Cardiac fibroblast (primary cell): ENCODE measurements around the gene PKN1.

Experiments used
- DNase-seq, 2 donors: peaks; one replicate each; pipeline versions ENCODE4 v3.0.0 to v3.0.0-alpha.2; 2010; ENCODE audit warnings: low read depth in 2 of 2
- H3K4me3 ChIP-seq, 2 donors: replicated peaks in 1 of 2; 1 replicate in 1 of 2; 2 replicates in 1 of 2; pipeline ENCODE4 v1.5.1; 2011; ENCODE audit warnings: low read depth in 2 of 2, low read length in 2 of 2, mild to moderate bottlenecking in 2 of 2, moderate library complexity in 1 of 2
- TF ChIP-seq, protein P1 (sequence below): IDR thresholded peaks from one replicate; pipeline ENCODE4 v1.5.1; 2011; ENCODE audit warnings: low read depth, mild to moderate bottlenecking, low read length, inconsistent platforms

PKN1 gene

DNA sequence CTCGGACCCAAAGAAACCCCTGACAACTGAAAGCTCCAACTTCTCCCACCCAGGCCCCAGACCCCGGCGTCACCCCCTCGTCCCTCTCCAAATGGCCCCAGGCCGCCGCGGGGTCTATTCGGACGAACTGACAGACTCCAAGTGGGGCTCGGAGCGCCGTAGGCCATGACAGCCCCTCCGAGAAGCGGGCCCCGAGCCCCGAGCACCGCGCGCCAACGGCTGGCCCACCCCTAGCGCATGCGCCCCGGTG is 14.3 kb upstream of the PKN1 start:
- peak overlapping the region; percentile 74 to 89 for H3K4me3 ChIP-seq
- TF ChIP-seq, protein P1, sequence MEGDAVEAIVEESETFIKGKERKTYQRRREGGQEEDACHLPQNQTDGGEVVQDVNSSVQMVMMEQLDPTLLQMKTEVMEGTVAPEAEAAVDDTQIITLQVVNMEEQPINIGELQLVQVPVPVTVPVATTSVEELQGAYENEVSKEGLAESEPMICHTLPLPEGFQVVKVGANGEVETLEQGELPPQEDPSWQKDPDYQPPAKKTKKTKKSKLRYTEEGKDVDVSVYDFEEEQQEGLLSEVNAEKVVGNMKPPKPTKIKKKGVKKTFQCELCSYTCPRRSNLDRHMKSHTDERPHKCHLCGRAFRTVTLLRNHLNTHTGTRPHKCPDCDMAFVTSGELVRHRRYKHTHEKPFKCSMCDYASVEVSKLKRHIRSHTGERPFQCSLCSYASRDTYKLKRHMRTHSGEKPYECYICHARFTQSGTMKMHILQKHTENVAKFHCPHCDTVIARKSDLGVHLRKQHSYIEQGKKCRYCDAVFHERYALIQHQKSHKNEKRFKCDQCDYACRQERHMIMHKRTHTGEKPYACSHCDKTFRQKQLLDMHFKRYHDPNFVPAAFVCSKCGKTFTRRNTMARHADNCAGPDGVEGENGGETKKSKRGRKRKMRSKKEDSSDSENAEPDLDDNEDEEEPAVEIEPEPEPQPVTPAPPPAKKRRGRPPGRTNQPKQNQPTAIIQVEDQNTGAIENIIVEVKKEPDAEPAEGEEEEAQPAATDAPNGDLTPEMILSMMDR = no peak
- no peak for DNase-seq

DNA sequence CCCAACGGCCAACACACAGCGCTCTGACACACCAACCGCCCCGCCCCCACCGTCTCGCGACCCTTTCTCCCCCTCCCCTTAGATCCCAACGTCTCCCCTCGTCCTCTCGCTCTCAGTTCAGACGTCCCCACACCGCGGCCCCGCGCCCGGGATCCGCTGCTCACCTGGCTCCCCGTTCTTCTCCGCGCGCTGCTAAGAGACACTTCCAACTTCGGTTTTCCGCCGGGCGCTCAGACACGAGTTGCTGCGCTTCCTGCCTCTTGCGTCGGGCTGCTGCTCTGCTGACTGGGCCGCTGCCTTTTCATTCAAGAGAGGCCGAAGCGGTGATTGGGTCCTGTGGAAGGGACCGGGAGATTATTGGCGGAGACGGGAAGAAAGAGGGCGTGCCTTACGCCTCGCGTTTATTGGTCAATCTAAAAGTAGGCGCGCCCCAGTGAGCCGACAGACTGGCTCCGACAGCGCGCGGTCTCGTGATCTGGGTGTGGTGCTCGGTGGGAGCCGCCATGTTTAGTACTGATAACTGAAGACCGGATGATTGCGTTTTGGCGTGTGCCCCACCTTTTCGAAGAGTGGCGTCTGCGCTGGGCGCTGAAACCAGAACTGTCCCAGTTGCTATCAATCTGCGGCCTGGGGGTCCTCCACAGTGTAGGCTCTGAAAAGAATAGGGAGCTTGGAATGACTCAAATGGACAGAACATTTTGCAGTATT is 13.8 kb upstream of the PKN1 start, which contains the start of gene DDX39A:
DDX39A (minus strand) TSS at position 236 of the 708 bp plus-strand sequence. CDS start 6,121 bp downstream, outside the sequence.
- DNase-seq = peak; percentile 100
- H3K4me3 ChIP-seq = peak within 1 kb of the TSS; percentile 74 to 89
- TF ChIP-seq, protein P1 = no peak

DNA sequence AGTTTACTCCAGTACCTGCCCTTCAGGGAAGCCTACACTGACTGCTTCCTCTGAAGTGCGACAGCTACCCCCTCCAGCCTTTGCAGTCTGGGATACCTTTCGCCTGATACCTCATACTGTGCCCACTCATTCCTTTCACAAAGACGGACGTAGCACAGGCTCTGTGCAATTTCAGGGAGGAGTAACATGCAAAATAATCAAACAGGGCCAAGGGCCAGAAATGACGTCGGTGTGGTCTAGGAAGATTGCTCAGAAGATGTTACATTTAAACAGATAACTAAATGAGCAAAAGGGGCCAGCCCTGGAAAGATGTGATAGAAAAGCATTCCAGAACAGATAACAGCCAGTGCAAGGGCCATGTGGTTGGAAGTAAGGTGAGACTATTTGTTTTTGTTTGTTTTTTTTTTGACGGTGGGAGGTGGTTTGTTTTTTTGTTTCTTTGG is 7.4 kb upstream of the PKN1 start:
- H3K4me3 ChIP-seq = no peak overlapping the region
- DNase-seq = peak; percentile 40 to 49
- TF ChIP-seq, protein P1 = no peak

DNA sequence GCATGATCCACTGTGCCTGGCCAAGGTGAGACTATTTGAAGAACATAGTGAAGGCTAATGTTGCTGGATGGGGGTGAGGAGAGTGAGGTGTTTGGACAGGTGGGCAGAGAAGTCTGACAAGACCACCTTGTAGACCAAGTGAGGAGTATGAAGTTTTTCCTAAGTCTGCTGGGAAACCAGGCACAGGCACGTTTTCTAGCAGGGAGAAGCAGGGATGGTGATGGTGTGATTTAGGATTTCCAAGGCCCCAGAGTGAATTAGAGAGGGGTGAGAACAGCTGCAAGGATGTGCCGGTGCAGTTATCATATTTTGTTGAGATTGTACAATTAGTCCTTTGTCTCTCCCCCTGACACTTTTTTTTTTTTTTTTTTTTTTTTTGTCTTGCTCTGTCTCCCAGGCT is 5.6 kb upstream of the PKN1 start:
- no peak for DNase-seq
- no peak overlapping the region for H3K4me3 ChIP-seq
- TF ChIP-seq, protein P1 = no peak

DNA sequence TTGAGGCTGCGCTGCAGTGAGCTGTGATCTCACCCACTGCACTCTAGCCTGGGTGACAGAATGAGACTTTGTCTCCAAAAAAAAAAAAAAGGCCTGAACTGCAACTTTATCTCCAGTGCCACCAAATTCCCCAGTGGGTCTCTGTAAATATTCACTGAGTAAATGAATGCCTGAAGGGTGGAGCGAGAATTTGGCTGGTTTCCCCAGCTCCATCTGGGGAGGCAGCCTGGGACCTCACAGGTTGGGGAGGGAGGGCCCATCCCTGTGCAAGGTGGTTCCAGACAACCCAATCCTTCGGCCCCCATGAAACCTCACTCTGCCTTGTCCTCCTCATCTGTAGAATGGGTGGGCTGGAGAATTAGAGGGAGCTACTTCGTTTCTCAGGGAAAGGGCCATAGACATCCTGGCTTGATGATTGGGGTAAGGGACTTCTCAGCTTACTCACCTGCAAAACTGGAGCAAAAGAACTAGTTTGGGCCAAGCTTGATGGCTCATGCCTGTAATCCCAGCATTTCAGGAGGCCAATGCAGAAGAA is 4.2 kb upstream of the PKN1 start:
- TF ChIP-seq, protein P1 = no peak
- DNase-seq = no peak

DNA sequence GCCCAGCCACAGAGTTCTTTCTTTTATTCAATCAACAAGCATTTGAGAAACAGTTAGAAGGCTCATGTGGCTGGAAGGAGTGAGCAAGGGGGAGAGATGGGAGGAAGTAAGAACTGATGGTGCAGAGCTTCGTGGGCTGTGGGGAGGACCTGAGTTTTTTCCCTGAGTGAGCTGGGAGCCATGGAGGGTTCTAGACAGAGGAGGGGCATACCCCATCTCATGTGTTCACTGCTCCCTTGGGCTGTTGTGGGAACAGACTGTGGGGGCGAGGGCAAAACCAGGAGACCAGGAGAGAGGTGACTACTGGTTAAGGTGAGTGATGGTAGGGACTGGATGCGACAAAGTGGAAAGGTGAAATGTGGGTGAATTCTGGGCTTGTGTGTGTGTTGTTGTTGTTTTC is 2.4 kb upstream of the PKN1 start:
- no peak overlapping the region for H3K4me3 ChIP-seq
- no peak for DNase-seq
- TF ChIP-seq, protein P1 = no peak

More for the DNA sequence above, 4.2 kb upstream of the PKN1 start:
- no peak overlapping the region for H3K4me3 ChIP-seq
